ENCODE data around the gene USH2A.
A peak's percentile ranks its signal among the peaks of the same experiment; 100 is the strongest.

Gene USH2A

GRCh38 chr1:215669806-215670491 is 753.3 kb downstream of the USH2A start:
- no peak for DNase-seq

- no peak for DNase-seq
These were observed 755.5 kb downstream of the USH2A start for GRCh38 chr1:215667761-215668160.

- peak; percentile 23 for DNase-seq
These were observed 758.0 kb downstream of the USH2A start for GRCh38 chr1:215665215-215665614.

- DNase-seq = no peak
These were observed 762.2 kb downstream of the USH2A start for GRCh38 chr1:215661033-215661432.

GRCh38 chr1:215660259-215660658 is 763.0 kb downstream of the USH2A start:
- DNase-seq = no peak

GRCh38 chr1:215657047-215657446 is 766.2 kb downstream of the USH2A start:
- no peak for DNase-seq

- no peak for DNase-seq
These were observed 770.9 kb downstream of the USH2A start for GRCh38 chr1:215652371-215652770.

GRCh38 chr1:215651867-215652266 is 771.4 kb downstream of the USH2A start:
- no peak for DNase-seq

GRCh38 chr1:215650446-215651149 is 772.6 kb downstream of the USH2A start:
- DNase-seq = no peak

- no peak for DNase-seq
These were observed 774.3 kb downstream of the USH2A start for GRCh38 chr1:215648957-215649356.

- no peak for DNase-seq
These were observed 775.5 kb downstream of the USH2A start for GRCh38 chr1:215647738-215648137.

- DNase-seq = no peak
These were observed 777.4 kb downstream of the USH2A start for GRCh38 chr1:215645861-215646260.

- DNase-seq = no peak
These were observed 778.1 kb downstream of the USH2A start for GRCh38 chr1:215645182-215645581.

GRCh38 chr1:215643592-215644321 is 779.5 kb downstream of the USH2A start:
- DNase-seq = no peak

- no peak for DNase-seq
These were observed 782.7 kb downstream of the USH2A start for GRCh38 chr1:215640429-215641148.

- no peak for DNase-seq
These were observed 786.1 kb downstream of the USH2A start for GRCh38 chr1:215637041-215637573.

- no peak for DNase-seq
These were observed 786.8 kb downstream of the USH2A start for GRCh38 chr1:215636258-215636965.

- no peak for DNase-seq
These were observed 787.4 kb downstream of the USH2A start for GRCh38 chr1:215635827-215636226.

GRCh38 chr1:215631489-215631888 is 791.8 kb downstream of the USH2A start:
- no peak for DNase-seq

- no peak for DNase-seq
These were observed 792.2 kb downstream of the USH2A start for GRCh38 chr1:215631040-215631439.

- DNase-seq = no peak
These were observed 797.3 kb downstream of the USH2A start for GRCh38 chr1:215625949-215626348.

- DNase-seq = no peak
These were observed 800.1 kb downstream of the USH2A start for GRCh38 chr1:215623162-215623561.

All from activated CD4-positive, alpha-beta T cell treated with anti-CD3 and anti-CD28 coated beads, Interleukin-10, Interleukin-2, amounts not matched to agents 100 ng/mL and 50 ng/mL, durations not matched to agents 16 hours and 8 hours (primary cell).